ENCODE results near the gene TUG1. TPM values are rescaled to one million over a fixed set of nuclear protein-coding genes. Genes with fewer than 3 reads are reported as not detected.

TUG1 gene
- total and polyA plus RNA-seq, 4 donors, result 11.3 to 32.9 (median 18.2) TPM

DNA sequence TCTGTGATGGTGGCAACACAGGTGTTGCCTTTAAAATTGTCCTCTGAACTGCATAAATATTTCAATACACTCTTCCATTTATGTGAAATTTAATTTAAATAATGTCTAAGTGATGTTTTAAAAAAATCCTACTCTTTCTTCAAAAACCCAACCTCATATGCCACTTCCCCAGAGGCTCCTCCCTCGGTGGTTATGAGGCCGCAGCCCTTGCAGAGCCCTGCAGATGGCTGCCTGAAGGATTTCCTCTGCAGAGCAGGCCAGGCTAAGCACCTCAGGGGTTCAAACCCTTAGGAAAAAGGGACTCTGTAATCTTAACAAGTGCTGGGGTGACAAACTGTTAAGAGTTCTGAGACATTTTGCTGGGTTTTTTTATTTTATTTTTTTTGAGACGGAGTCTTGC, 25.7 kb upstream of the TUG1 start:
- H3K4me3 ChIP-seq (ENCODE audit: low read depth in 1 of 3, low read length in 3 of 3), result no peak overlapping the region
- no peak for DNase-seq (ENCODE audit: low spot score)
- H3K27me3 ChIP-seq (ENCODE audit: control insufficient read depth in 4 of 4, insufficient read depth in 4 of 4, low read length in 3 of 4), result no peaks in the 10 kb centered on the region
- WGBS, result 76% methylated on average over 3 of the region's 3 CpGs
- no peak overlapping the region for H3K9ac ChIP-seq (ENCODE audit: low read depth in 1 of 2, low read length in 2 of 2)
- H3K36me3 ChIP-seq (ENCODE audit: control insufficient read depth in 4 of 4, insufficient read depth in 3 of 4, low read depth in 1 of 4, low read length in 3 of 4), result peaks cover 14 to 84% (median 69%) of the 10 kb centered on the region in 4 donors
- H3K9me3 ChIP-seq (ENCODE audit: control insufficient read depth in 4 of 4, low read length in 3 of 4), result no peaks in the 10 kb centered on the region
- no peak overlapping the region for H3K27ac ChIP-seq (ENCODE audit: low read depth in 1 of 2, low read length in 2 of 2)
- no peak for TF ChIP-seq HNF4G (IDR thresholded peaks at IDR 0.05)
- TF ChIP-seq FOXA2 (IDR thresholded peaks at IDR 0.05), result no peak
- TF ChIP-seq RXRA (IDR thresholded peaks at IDR 0.05), result no peak
- TF ChIP-seq SP1 (IDR thresholded peaks at IDR 0.05), result no peak
- no peaks in the 10 kb centered on the region for H3K4me1 ChIP-seq (ENCODE audit: control insufficient read depth in 4 of 4, insufficient read depth in 4 of 4, low read length in 3 of 4)

GRCh38 chr22:30944986-30945385, 24.1 kb upstream of the TUG1 start:
- peaks cover 13 to 86% (median 72%) of the 10 kb centered on the region in 4 donors for H3K36me3 ChIP-seq (ENCODE audit: control insufficient read depth in 4 of 4, insufficient read depth in 3 of 4, low read depth in 1 of 4, low read length in 3 of 4)
- no peaks in the 10 kb centered on the region for H3K4me1 ChIP-seq (ENCODE audit: control insufficient read depth in 4 of 4, insufficient read depth in 4 of 4, low read length in 3 of 4)
- no peak overlapping the region for H3K4me3 ChIP-seq (ENCODE audit: low read depth in 1 of 3, low read length in 3 of 3)
- DNase-seq (ENCODE audit: low spot score), result no peak
- no peak overlapping the region for H3K27ac ChIP-seq (ENCODE audit: low read depth in 1 of 2, low read length in 2 of 2)
- TF ChIP-seq TAF1 (conservative IDR thresholded peaks at IDR 0.05) (no peak), ATF3 (IDR thresholded peaks at IDR 0.05) (no peak), EGR1 (IDR thresholded peaks at IDR 0.05; ENCODE audit: low read depth in 2 of 2) (no peak), JUND (IDR thresholded peaks at IDR 0.05) (no peak), YY1 (IDR thresholded peaks at IDR 0.05) (no peak), SP1 (IDR thresholded peaks at IDR 0.05) (no peak), RXRA (IDR thresholded peaks at IDR 0.05) (no peak), ZBTB33 (IDR thresholded peaks at IDR 0.05) (no peak)
- TF ChIP-seq, protein P1, sequence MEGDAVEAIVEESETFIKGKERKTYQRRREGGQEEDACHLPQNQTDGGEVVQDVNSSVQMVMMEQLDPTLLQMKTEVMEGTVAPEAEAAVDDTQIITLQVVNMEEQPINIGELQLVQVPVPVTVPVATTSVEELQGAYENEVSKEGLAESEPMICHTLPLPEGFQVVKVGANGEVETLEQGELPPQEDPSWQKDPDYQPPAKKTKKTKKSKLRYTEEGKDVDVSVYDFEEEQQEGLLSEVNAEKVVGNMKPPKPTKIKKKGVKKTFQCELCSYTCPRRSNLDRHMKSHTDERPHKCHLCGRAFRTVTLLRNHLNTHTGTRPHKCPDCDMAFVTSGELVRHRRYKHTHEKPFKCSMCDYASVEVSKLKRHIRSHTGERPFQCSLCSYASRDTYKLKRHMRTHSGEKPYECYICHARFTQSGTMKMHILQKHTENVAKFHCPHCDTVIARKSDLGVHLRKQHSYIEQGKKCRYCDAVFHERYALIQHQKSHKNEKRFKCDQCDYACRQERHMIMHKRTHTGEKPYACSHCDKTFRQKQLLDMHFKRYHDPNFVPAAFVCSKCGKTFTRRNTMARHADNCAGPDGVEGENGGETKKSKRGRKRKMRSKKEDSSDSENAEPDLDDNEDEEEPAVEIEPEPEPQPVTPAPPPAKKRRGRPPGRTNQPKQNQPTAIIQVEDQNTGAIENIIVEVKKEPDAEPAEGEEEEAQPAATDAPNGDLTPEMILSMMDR (IDR thresholded peaks at IDR 0.05; ENCODE audit: low read depth, low read length, missing input control), result no peak
- H3K9ac ChIP-seq (ENCODE audit: low read depth in 1 of 2, low read length in 2 of 2), result no peak overlapping the region
- WGBS, result 93% methylated on average over 4 of the region's 4 CpGs
- H3K27me3 ChIP-seq (ENCODE audit: control insufficient read depth in 4 of 4, insufficient read depth in 4 of 4, low read length in 3 of 4), result no peaks in the 10 kb centered on the region
- no peaks in the 10 kb centered on the region for H3K9me3 ChIP-seq (ENCODE audit: control insufficient read depth in 4 of 4, low read length in 3 of 4)

DNA sequence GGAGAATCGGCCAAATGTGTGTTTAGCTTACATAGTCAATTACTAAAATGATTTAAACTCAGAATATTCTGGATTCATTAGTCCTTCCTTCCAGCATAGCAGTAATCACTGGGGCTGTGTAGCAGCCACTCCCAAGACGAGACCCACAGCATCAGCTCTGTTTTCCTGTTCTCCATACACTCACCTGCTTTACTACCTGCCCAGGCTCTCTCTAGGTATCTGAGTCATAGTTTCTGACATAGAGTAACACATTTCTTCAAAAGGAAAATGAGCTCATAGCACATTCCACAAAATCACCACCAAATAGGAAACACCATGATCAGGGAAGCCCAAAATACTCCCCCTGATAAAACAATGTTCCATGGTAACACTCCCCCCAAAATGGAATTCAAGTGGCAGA, 23.4 kb upstream of the TUG1 start:
- no peak for TF ChIP-seq REST (IDR thresholded peaks at IDR 0.05)
- no peak for TF ChIP-seq NR2F2 (IDR thresholded peaks at IDR 0.05)
- TF ChIP-seq GABPA (IDR thresholded peaks at IDR 0.05 in 1 of 2, conservative IDR thresholded peaks at IDR 0.05 in 1 of 2), result no peak
- TF ChIP-seq, protein P2, sequence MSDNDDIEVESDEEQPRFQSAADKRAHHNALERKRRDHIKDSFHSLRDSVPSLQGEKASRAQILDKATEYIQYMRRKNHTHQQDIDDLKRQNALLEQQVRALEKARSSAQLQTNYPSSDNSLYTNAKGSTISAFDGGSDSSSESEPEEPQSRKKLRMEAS (IDR thresholded peaks at IDR 0.05), result no peak
- no peak for TF ChIP-seq FOXA2 (IDR thresholded peaks at IDR 0.05)
- no peak for TF ChIP-seq HNF4G (IDR thresholded peaks at IDR 0.05)
- no peak for TF ChIP-seq SP1 (IDR thresholded peaks at IDR 0.05)
- TF ChIP-seq TAF1 (conservative IDR thresholded peaks at IDR 0.05), result no peak
- TF ChIP-seq JUND (IDR thresholded peaks at IDR 0.05), result no peak
- TF ChIP-seq, protein P1 (IDR thresholded peaks at IDR 0.05; ENCODE audit: low read depth, low read length, missing input control), result no peak
- TF ChIP-seq HNF4A (conservative IDR thresholded peaks at IDR 0.05), result no peak
- Histone ChIP-seq H3K9ac (ENCODE audit: low read depth in 1 of 2, low read length in 2 of 2) (no peak overlapping the region), H3K4me1 (ENCODE audit: control insufficient read depth in 4 of 4, insufficient read depth in 4 of 4, low read length in 3 of 4) (no peaks in the 10 kb centered on the region), H3K9me3 (ENCODE audit: control insufficient read depth in 4 of 4, low read length in 3 of 4) (no peaks in the 10 kb centered on the region), H3K27me3 (ENCODE audit: control insufficient read depth in 4 of 4, insufficient read depth in 4 of 4, low read length in 3 of 4) (no peaks in the 10 kb centered on the region), H3K36me3 (ENCODE audit: control insufficient read depth in 4 of 4, insufficient read depth in 3 of 4, low read depth in 1 of 4, low read length in 3 of 4) (peaks cover 10 to 83% (median 67%) of the 10 kb centered on the region in 4 donors), H3K27ac (ENCODE audit: low read depth in 1 of 2, low read length in 2 of 2) (no peak overlapping the region), H3K4me3 (ENCODE audit: low read depth in 1 of 3, low read length in 3 of 3) (no peak overlapping the region)
- no peak for DNase-seq (ENCODE audit: low spot score)
- 95% methylated on average over 2 of the region's 2 CpGs for WGBS
